GM12878 (cell line): Measurements from ENCODE around the gene RUVBL2. TPM values are rescaled to one million over a fixed set of nuclear protein-coding genes. Genes with fewer than 3 reads are reported as not detected.
A peak's percentile ranks its signal among the peaks of the same experiment; 100 is the strongest.

Source experiments
- BCLAF1 ChIP-seq: fragments of 450-650 bp; IDR thresholded peaks from 2 replicates; pipeline ENCODE4 v1.6.1; 2017; ENCODE audit warnings: antibody characterized with exemption, mild to moderate bottlenecking, moderate library complexity
- BMI1 ChIP-seq: fragments of 450-650 bp; IDR thresholded peaks from 2 replicates; pipeline ENCODE4 v1.6.1; 2016; ENCODE audit warnings: mild to moderate bottlenecking, moderate library complexity, borderline replicate concordance
- CBX5 ChIP-seq: sonication (generic); IDR thresholded peaks from 2 replicates; pipeline ENCODE4 v1.6.1; 2016; ENCODE audit warnings: low read depth, moderate library complexity, mild to moderate bottlenecking, inconsistent platforms
- CREM ChIP-seq: IDR thresholded peaks from 2 replicates; pipeline ENCODE4 v1.6.1; 2014; ENCODE audit warnings: antibody characterized with exemption, low read depth
- EGR1 ChIP-seq, 2 experiments: IDR thresholded peaks; 1 replicate in 1 of 2; 2 replicates in 1 of 2; pipeline ENCODE4 v1.6.1; 2011 to 2012; ENCODE audit warnings: low read depth in 2 of 2, low read length in 2 of 2, borderline replicate concordance in 1 of 2, mild to moderate bottlenecking in 1 of 2, moderate library complexity in 1 of 2
- HDGF ChIP-seq: fragments of 450-650 bp; IDR thresholded peaks from 2 replicates; pipeline ENCODE4 v1.6.1; 2016; ENCODE audit warnings: antibody characterized with exemption
- JUNB ChIP-seq: IDR thresholded peaks from 2 replicates; pipeline ENCODE4 v1.6.1; 2016; ENCODE audit warnings: antibody characterized with exemption, mild to moderate bottlenecking
- NFIC ChIP-seq: IDR thresholded peaks from 2 replicates; pipeline ENCODE4 v1.6.1; 2012; ENCODE audit warnings: low read depth, mild to moderate bottlenecking, inconsistent platforms, low read length, moderate library complexity
- NR2C2 ChIP-seq: IDR thresholded peaks from 2 replicates; pipeline ENCODE4 v1.6.1; 2011; ENCODE audit warnings: borderline replicate concordance, low read depth; ENCODE audit not compliant: control insufficient read depth, insufficient read length
- PAX8 ChIP-seq: fragments of 450-650 bp; IDR thresholded peaks from 2 replicates; pipeline ENCODE4 v1.6.1; 2017; ENCODE audit warnings: mild to moderate bottlenecking, moderate library complexity
- PRDM15 ChIP-seq: fragments of 450-650 bp; formaldehyde crosslinking; IDR thresholded peaks from 2 replicates; pipeline ENCODE4 v1.4.0; 2020; ENCODE audit warnings: mild to moderate bottlenecking, moderate library complexity
- SMAD1 ChIP-seq: fragments of 450-650 bp; IDR thresholded peaks from 2 replicates; pipeline ENCODE4 v1.6.1; 2018; ENCODE audit warnings: mild to moderate bottlenecking, low read depth; ENCODE audit not compliant: partially characterized antibody
- SMC3 ChIP-seq: IDR thresholded peaks from 2 replicates; pipeline ENCODE4 v1.6.1; 2011; ENCODE audit warnings: low read length, improper control_type of control experiment, borderline replicate concordance
- TAF1 ChIP-seq: IDR thresholded peaks from 2 replicates; pipeline ENCODE4 v1.6.1; 2011; ENCODE audit warnings: mild to moderate bottlenecking, low read depth, low read length, borderline replicate concordance
- ZNF24 ChIP-seq: fragments of 450-650 bp; IDR thresholded peaks from 2 replicates; pipeline ENCODE4 v1.6.1; 2017; ENCODE audit warnings: antibody characterized with exemption, mild to moderate bottlenecking
- ZNF384 ChIP-seq: IDR thresholded peaks from 2 replicates; pipeline ENCODE4 v1.6.1; 2012; ENCODE audit warnings: low read depth, mild to moderate bottlenecking, low read length, improper control_type of control experiment, borderline replicate concordance
- polyA plus RNA-seq, 11 experiments: library from polyadenylated mRNA; depleted of rRNA in 4 of 11; unstranded in 6 of 11; stranded (reverse) in 5 of 11; fragments of >200 nt; fragmentation: Nextera tagmentation in 4 of 11; fragmentation: Illumina TruSeq in 1 of 11; extraction: Ambion mirVana in 4 of 11; extraction: Trizol in 1 of 11; gene quantifications; 1 replicate in 1 of 11; 2 replicates in 10 of 11; pipeline versions ENCODE4 v1.2.1 to v1.2.3, GENCODE V29; 2011 to 2016; ENCODE audit warnings: inconsistent platforms in 2 of 11, missing spikeins in 2 of 11, low read depth in 1 of 11
- total RNA-seq, 4 experiments: library from RNA; depleted of rRNA in 3 of 4; stranded (reverse); fragments of >200 nt in 3 of 4; fragmentation: Illumina TruSeq in 1 of 4; extraction: Trizol in 1 of 4; gene quantifications; 2 replicates each; pipeline versions ENCODE4 v1.2.1 to v1.2.3, GENCODE V29; 2013 to 2021
- TF ChIP-seq, protein P1 (sequence below): fragments of 450-650 bp; IDR thresholded peaks from 2 replicates; pipeline ENCODE4 v1.6.1; 2017; ENCODE audit warnings: mild to moderate bottlenecking
- TF ChIP-seq, protein P2 (sequence below): fragments of 450-650 bp; IDR thresholded peaks from 2 replicates; pipeline ENCODE4 v1.6.1; 2016; ENCODE audit warnings: mild to moderate bottlenecking

The RUVBL2 gene
- total and polyA plus RNA-seq, 10 of the 15 experiments (the other 5 are each of a cell fraction or from before 2014, with no cell fraction given), result 33.8 to 224 (median 125) TPM

GRCh38 chr19:48965040-48965805 lies 28.5 kb upstream of the RUVBL2 start, which contains the start of gene FTL (continued):
- no peak for TF ChIP-seq PRDM15 (CRISPR knock-in tag)
- peak in 1 of 2 experiments; percentile 41; a peak in 1 of 3 replicates for TF ChIP-seq EGR1 (IDR thresholded peaks at IDR 0.05; ENCODE audit: borderline replicate concordance in 1 of 2, low read depth in 2 of 2, low read length in 2 of 2)
- no peak for TF ChIP-seq CBX5
- no peak for TF ChIP-seq JUNB
- TF ChIP-seq SMC3, result no peak
- TF ChIP-seq HDGF, result peak; percentile 77; the same call in 1 of the 2 replicates
- no peak for TF ChIP-seq PAX8
- TF ChIP-seq NFIC, result no peak
- TF ChIP-seq, protein P1, sequence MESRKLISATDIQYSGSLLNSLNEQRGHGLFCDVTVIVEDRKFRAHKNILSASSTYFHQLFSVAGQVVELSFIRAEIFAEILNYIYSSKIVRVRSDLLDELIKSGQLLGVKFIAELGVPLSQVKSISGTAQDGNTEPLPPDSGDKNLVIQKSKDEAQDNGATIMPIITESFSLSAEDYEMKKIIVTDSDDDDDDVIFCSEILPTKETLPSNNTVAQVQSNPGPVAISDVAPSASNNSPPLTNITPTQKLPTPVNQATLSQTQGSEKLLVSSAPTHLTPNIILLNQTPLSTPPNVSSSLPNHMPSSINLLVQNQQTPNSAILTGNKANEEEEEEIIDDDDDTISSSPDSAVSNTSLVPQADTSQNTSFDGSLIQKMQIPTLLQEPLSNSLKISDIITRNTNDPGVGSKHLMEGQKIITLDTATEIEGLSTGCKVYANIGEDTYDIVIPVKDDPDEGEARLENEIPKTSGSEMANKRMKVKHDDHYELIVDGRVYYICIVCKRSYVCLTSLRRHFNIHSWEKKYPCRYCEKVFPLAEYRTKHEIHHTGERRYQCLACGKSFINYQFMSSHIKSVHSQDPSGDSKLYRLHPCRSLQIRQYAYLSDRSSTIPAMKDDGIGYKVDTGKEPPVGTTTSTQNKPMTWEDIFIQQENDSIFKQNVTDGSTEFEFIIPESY, result no peak
- peak; percentile 98 for TF ChIP-seq SMAD1
- no peak; the same call in 1 of the 2 replicates for TF ChIP-seq BCLAF1
- no peak for TF ChIP-seq CREM
- TF ChIP-seq, protein P2, sequence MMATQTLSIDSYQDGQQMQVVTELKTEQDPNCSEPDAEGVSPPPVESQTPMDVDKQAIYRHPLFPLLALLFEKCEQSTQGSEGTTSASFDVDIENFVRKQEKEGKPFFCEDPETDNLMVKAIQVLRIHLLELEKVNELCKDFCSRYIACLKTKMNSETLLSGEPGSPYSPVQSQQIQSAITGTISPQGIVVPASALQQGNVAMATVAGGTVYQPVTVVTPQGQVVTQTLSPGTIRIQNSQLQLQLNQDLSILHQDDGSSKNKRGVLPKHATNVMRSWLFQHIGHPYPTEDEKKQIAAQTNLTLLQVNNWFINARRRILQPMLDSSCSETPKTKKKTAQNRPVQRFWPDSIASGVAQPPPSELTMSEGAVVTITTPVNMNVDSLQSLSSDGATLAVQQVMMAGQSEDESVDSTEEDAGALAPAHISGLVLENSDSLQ, result 0 out of 2 replicates have a peak, but pooled peaks have one; percentile 28
- no peak for TF ChIP-seq ZNF384
- no peak for TF ChIP-seq BMI1
- TF ChIP-seq NR2C2, result no peak
- peak; percentile 94 for TF ChIP-seq TAF1
- no peak for TF ChIP-seq ZNF24
